SW 1271 (cell line): ENCODE measurements around the gene SPDYE16.
A peak's percentile ranks its signal among the peaks of the same experiment; 100 is the strongest.
"Not testable (repeated sequence)": the region's sequence is repeated elsewhere in the genome, so short reads cannot be mapped to it uniquely, and the experiment has no call there.

ENCODE experiments used
- DNase-seq, 2 experiments: peaks; one replicate each; lab custom pipeline; 2025; lab: John Stamatoyannopoulos, UW

SPDYE16 gene

GRCh38 chr7:76549855-76550248 lies 6.8 kb upstream of the SPDYE16 start:
- not testable (repeated sequence) for DNase-seq

- peak; percentile 76 to 83 for DNase-seq
Measured at GRCh38 chr7:76549025-76549854, 6.1 kb upstream of the SPDYE16 start.

GRCh38 chr7:76531643-76532042 lies 11.5 kb downstream of the SPDYE16 start:
- not testable (repeated sequence) for DNase-seq

- not testable (repeated sequence) for DNase-seq
Measured at GRCh38 chr7:76526183-76526582, 16.9 kb downstream of the SPDYE16 start.

GRCh38 chr7:76516932-76517331 lies 26.2 kb downstream of the SPDYE16 start:
- not testable (repeated sequence) for DNase-seq

GRCh38 chr7:76515999-76516443 lies 27.1 kb downstream of the SPDYE16 start:
- no peak for DNase-seq

GRCh38 chr7:76514926-76515771 lies 27.9 kb downstream of the SPDYE16 start:
- no peak for DNase-seq

GRCh38 chr7:76513817-76514799 lies 29.0 kb downstream of the SPDYE16 start:
- DNase-seq: no peak

GRCh38 chr7:76512941-76513816 lies 29.9 kb downstream of the SPDYE16 start:
- no peak for DNase-seq

- not testable (repeated sequence) for DNase-seq
Measured at GRCh38 chr7:76511911-76512885, 30.9 kb downstream of the SPDYE16 start.

GRCh38 chr7:76511200-76511910 lies 31.7 kb downstream of the SPDYE16 start:
- DNase-seq: not testable (repeated sequence)

GRCh38 chr7:76509931-76510877 lies 32.9 kb downstream of the SPDYE16 start, which contains the start of gene UPK3B:
Gene UPK3B, plus strand, starts transcription at chr7:76510552. Its CDS starts 101 bp downstream, at chr7:76510653.
- DNase-seq: no peak

GRCh38 chr7:76507723-76508406 lies 35.2 kb downstream of the SPDYE16 start:
- DNase-seq: no peak

- DNase-seq: not testable (repeated sequence)
Measured at GRCh38 chr7:76506643-76507042, 36.5 kb downstream of the SPDYE16 start.

- no peak for DNase-seq
Measured at GRCh38 chr7:76506081-76506440, 37.0 kb downstream of the SPDYE16 start.

GRCh38 chr7:76505168-76506080 lies 37.7 kb downstream of the SPDYE16 start:
- DNase-seq: no peak
